GM21526 (cell line): ENCODE measurements around the gene GPC3.

Experiments used
- ATAC-seq: cut with Tn5 transposase; IDR thresholded peaks from one replicate; pipeline ENCODE4 v1.9.1; 2021; ENCODE audit warnings: moderate library complexity; ENCODE audit not compliant: unreplicated experiment, low FRiP score

GPC3 gene

DNA sequence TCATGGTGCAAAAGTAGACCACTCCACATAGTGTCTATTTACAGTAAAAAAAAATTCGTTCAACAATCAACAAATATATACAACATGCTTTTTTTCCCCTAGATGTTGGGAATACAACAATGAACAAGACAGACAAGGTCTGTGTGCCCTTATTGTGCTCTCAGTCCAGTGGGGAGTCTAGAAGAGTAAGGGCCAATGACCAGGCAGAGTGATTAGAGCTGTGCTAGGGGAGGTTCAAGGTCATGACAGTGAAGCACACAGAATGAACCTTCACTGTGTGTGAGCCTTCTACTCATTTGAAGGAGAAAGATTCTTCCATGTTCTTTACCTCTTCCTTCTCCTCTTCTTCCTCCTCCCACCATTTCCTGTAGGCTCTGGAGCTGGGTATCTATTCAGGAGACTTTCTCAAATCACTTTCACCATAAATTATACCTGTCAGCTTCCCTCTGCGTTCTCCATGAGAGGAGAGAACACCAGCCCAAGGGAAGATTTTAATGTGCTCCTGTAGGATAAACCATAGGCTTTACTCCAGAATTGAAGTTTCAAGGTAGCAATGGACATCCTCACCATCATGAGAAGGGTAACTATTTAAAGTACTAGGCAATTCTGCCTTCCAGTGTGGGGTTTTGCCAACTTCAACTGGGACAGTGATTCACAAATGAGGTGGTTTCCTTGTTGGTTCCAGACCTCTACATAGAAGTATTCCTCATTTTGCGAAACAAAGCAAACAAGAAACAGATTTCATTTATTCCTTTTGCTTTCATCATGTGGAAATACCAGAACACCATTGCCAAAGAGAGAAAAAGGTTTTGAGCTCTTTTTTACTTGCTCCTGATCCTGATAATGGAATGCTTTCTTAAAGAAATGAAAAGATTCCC is 323.2 kb downstream of the GPC3 start:
- no peak for ATAC-seq

DNA sequence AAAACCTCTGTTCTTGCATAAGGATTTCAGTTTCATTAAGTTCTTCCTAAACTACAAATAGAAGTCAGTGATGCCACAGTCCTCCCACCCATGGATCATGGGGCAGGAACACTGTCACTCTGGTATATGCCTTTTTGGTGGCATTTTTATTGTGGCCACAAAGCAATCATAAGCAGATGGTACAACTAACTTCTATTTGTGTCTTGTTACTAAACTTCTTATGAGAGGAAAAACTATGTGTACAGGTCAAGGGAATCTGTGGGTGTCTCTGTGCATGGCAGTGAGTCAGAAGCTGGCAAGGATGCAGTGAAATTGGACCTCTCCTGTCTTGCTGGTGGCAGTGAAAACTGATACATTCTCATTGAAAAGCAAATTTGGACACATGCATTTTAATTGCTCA is 325.1 kb downstream of the GPC3 start:
- ATAC-seq, result no peak

DNA sequence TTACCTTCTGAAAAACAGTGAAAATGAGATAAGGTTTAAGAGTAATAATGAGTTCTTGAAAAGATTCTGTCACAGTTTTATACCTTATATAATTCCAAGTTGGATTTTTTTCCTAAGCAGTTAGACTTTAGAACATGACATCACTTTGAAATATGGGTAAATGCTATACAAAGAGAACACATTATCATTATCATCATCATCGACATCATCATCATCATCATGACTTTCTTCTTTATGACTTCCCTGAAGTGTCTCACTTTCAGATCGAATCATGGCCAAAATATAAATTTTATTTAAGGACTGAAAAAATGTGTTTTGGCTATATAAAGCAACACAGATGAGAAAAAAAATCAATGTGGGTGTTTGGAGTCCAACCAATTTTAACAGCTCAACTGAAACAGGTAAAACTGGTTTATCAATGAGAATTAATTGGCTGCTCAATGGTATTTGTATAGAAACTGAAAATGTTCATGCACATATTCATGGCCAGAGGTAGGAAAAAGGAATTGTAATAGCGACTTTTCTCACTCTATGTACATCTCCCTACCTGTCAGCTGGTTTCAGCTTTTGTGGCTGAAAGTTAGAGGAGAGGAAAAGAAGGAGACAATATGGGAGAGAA is 327.0 kb downstream of the GPC3 start:
- no peak for ATAC-seq

DNA sequence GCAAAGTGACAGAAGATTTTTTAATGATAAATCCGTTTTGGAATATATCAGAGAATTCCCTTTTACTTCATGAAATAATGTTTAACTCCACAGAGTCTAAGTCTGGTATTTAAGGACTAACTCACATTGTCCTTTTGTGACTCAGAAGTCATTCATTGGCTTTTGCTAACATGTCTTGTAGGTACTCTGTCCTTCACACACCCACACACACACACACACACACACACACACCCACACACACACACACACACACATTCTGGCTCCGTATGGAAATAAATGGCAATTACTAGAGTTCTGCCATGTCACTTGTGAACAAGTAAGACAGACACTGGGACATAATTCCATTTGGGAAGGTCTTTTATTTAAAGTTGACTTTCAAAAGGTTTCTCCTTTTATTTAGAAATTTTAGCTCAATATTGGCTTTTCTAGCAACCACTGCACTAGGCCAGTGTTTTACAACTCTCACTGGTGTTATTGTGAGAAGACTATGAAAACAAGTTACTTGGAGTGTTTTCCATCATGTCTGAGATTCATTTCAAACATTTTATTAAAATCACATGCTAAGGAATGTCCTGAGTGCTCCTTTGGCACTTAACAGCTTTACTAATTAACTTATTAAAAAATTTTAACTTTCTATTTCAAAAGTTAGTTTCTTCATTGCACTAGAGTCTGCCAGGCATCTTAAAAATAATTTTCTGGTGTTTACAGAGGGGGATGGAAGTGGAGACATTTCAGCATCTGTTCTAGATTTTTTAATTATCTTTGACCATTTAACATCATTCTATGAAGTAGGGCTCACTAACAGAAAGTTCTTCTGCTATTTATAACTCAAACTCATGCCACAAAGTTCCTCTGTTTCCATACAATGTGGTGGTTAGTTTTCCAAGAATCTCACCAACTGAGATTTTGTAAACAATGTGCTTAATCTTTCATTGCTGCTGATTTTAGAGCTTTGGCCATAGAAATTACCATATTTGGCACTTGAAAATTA is 329.8 kb downstream of the GPC3 start:
- no peak for ATAC-seq

DNA sequence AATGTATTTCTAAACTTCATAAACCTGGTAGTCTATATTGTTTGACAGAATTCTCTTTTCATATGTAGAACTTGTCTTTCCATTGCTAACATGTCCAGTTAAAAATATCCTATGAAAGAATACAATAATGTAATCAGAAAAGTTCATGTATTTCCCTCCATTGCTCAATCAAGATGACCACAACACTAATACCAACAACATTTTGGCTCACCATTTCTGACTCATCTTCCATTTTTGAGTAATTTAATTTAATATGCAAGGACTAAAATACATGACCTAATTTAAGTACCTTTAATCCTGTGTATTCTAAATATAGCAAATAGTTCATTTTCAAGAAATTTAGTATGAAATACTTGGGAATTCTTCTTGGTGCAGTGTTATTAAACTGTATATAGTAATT is 330.6 kb downstream of the GPC3 start:
- no peak for ATAC-seq

DNA sequence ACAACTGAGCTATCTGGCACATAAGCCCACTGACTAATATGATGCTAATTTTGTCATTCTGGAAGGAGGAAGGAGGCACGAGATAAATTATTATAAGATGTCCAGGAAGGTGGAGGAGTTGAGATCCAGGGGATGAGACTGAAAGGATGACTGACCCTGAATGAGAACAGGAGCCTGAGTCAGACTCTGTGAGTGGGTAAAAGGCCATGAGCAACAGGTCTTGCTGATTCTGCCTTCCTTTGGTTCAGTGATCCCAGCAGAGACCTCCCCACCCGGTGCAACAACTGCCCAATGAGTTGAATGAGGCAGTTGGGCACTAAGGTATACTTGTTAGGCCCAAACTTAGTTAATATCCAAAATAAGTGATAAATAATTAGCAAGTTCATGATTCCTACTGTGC is 332.0 kb downstream of the GPC3 start:
- ATAC-seq, result no peak

DNA sequence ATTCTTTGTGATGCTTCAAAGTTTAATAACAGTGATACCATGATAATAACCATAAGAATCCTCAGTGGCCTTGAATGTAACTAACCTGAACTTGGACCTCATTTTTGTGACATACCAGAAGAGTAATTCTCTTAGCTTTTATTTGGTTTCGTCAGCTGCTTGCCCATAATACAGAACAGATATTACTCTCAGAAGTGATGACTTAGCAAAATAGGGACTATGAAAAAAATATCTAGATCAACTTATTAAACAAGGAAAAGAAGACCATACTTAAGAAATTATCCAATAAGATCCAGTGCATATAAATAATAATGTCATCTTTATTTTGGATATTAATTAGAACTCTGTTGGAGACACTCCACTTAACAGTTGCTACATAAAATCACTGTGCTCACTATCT is 333.2 kb downstream of the GPC3 start:
- no peak for ATAC-seq

DNA sequence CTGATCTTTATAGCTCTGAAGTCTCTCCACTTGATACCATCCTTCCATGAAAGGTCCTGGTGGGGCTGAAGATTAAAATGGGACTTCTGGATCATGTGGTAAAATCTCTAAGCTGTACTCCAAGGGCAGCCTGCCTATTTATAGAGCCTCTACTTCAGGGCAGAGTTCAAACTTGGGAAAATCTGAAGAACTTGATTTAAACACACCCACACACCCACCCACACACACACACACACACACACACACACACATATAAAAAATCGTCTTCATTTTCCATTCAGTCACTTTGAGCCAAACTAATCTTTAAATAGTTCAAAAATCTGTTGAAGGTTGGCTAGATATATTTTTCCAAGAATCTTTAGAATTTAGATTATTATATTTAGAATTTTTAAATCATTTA is 335.2 kb downstream of the GPC3 start:
- ATAC-seq, result no peak

DNA sequence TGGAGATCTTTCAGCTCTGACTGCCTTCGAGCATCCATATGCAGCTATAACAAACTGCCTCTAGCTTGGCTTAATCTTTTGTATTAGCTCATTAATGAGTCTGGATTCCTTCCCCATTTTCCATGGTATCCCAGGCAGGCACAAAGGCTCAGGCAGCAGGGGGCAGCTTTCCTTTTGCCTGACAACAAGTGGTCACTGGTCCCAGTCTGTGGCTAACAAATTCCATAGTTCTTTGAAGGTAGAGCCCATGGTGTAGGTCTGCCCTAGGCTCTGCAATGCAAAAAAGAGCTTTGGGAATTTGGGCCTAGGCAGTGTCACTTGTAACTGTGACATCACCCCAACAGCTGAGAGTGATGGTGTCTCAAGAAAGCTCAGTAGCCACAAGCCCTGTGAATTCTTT is 335.7 kb downstream of the GPC3 start:
- ATAC-seq, result no peak

DNA sequence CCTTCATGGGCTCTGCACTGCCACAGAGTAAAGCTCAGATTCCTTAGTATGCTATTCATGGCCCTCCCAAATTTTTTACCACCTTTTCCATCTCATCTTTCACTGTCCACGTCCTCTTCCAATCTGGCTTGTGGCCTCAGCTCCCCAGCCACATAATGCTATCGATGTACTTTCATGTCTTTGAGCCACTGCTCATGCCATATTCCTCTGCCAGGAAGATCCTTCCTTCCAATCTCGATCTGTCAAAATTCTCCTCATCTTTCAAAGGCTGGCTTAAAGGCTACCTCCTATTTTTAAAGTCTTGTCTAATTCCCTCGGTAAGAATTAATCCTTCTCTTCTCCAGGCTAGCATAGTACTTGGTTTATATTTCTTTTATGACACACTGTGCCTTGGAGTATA is 336.8 kb downstream of the GPC3 start:
- ATAC-seq, result no peak

DNA sequence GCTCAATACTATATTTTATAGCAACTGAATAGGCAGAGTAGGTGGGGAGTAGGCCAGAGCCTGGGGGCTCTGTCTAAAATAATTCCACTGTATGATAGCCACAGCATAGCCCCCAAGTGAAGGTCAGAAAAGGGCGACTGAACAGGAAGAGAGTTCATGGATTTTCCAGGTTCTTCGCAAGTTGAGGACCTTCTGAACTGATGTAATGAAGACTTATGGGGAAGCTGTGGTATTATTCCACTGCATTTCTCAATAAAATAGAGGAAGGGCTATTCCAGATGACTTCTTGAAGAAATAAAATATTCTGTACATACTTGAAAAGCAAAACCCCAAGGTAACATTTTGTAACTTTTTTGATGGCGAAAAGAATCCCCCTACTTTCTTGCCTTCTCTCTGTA is 338.7 kb downstream of the GPC3 start:
- ATAC-seq, result no peak

DNA sequence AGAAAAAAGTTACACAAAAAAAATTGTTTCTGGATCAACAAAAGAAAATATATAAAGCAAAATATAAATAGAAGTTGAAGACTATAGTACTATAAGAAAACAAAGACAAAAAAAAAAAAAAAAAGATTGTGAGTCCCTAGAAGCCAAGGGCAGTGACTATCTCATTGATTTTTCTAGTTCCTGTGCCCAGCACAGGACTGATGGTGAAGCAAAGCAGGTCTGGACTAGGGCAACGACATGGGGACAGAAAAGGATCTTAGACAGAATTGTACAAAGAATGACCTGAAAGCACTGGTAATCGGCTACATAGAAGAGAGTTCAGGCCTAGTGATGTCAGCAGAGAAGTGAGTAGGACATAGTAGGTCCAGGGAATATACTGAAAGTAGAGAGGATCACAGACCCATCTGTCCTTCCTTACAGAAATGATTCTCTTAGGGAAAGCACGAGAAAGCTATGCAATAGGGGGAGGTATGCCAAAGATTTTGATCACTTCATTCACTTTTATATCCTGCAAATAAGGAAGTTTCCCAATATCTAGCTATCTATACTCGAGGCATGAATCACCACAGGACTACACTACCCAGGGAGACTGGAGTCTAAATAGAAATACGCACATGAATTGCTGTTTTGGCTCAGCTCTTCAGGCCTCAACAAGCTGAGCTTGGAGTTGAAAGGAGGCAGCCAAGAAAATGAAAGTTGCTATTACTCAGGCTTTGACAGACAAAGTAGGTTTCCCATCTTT is 339.2 kb downstream of the GPC3 start:
- no peak for ATAC-seq

DNA sequence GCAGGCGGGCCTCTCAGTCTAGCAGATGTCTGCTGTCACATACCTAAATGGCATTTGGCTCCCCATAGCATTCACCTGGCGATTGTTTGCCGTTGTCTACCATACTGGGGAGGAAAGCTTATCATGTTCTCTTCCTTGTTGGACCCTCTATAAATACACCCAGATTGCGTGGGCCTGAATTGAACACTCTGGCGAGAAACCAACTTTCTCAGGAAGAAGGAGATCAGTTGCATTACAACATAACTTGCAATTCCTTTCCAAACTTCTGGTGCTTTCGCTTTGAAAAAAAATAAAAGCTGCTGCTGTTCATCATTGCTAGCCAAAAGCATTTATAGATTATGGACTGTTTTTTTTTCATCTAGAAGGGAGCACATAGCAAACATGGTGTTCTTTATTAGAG is 340.1 kb downstream of the GPC3 start:
- no peak for ATAC-seq

DNA sequence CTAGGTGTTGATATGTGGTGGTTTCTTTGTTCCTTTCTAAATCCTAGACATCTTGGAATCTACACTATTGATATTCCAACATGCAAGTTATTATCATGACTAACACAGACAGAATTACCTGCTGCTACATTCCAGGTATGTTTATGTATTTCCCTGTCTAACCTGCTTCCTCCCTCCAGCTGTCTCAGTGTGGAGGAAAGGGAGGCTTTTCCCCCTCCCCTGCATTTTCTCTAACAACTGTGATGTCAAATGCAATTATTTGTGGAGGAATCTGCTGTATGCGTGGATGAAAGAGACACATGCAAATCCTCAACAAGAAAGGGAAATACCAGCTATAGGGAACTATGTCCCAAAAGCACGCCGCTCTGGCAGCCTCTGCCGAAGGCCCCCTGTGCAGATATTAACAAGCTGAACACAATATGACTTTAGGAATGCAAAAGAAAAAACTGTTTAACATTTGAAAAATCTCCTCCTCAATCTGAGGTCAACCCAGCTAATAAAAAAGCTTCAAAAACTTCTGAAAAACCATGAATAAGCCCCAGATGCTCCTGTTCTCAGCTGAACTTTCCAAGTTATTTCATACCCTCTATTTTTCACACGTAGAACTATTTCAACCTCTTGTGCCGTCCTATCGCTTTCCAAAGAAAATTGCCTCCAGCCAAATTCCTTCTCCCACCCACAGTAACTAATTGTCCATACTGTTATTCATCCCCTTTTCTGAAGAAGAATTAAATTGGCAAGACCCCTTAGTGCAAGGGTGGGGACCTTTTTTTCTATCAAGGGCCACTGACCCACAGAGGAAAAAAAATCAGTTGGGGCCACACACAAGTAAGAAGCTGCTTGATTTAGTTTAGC is 345.0 kb downstream of the GPC3 start:
- ATAC-seq, result no peak

DNA sequence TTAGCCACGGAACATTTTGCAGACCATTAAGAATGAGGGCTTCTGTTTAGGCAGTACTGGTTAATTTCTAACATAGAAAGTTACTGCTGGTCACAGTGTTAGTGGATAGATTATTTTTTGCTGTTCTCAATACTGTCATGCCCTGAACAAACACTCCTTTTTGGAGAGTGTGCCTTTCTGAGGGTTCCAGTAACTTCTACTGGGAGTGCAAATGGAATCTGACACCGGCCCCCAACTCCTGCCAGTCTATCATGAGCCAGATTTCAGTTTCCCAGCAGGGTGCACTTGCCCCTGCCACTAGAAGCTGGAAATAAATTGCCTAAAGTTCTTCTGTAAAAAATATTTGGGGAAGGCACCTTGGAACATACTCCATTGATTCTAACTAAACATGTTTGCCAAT is 345.7 kb downstream of the GPC3 start:
- no peak for ATAC-seq

DNA sequence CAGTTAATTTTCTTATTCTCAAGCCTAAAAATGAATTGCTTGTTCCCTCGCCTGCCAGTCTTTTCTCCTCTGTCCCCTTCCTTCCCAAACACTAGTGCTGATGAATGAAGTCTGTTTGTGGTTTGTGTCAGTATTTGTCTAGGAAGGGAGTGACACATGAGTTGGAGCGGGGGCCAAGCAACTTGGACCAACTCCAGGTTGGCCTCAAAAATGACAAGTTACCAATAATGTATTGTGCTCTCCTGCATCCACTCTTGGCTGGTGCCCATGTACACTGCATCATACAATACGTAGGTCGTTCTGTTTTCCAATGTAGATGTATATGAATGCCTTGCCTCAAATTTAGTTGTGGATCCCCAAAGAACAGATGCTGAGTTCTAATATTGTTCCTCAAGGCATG is 347.1 kb downstream of the GPC3 start:
- no peak for ATAC-seq

DNA sequence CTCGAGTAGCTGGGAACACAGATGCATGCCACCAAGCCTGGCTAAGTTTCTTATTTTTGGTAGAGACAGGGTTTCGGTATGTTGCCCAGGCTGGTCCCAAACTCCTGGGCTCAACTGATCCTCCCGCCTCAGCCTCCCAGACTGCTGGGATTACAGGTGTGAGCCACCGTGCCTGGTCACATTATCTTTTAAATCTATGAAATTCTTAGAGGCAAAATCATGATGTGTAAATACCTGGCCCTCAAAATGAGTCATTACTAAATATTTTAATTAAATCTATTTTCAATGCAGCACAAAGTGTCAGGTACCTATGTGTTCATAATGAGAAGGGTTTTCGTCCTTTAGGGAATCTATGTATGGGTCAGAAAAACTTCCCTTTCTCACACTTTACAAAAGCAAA is 347.6 kb downstream of the GPC3 start:
- ATAC-seq, result no peak

DNA sequence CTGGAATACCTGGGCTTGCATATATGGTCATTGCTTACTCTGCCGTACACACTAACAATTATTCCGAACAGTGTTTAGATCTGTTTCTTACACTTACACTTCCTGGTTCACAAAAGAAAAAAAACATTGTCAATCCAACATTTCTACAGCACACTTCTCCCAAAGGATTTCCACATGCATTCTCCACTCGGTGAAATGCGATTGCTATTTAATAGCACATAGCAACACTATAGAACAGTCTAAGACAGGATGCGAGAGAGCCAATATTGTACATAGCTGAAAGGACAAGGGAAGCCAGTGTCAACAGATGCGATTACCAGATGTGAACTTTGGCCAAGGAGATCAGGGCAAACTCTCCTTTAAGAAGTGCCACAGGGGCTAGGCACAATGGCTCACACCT is 349.4 kb downstream of the GPC3 start:
- no peak for ATAC-seq

DNA sequence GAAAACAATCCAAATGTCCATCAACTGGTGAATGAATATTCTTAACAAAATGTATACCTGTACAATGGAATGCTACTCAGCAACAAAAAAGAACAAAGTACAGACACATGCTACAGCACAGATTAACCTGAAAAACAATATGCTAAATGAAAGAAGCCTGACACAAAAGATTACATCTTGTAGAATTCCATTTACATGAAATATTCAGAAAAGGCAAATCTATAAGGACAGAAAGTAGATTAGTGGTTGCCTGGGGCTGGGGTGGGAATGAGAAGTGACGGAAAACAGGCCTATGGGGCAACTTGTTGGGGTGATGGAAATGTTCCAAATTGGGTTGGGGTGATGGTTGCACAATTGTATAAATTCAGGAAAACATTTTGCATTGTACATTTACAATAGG is 351.0 kb downstream of the GPC3 start:
- no peak for ATAC-seq

DNA sequence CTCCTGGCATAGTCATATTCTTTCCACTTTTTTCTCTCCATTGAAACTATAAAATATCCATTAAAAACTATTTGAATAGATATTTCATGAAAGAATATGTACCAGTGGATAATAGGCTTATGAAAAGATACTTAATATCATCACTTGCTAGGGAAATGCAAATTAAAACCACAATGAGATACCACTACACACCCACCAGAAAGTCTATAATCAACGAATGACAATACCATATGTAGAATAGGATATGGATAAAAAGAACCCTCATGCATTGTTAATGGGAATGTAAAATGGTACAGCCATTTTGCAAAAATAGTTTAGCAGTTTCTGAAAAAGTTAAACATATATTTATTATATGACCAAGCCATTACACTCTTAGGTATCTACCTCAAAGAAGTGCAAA is 351.4 kb downstream of the GPC3 start:
- no peak for ATAC-seq
